Stimulated activated CD4-positive, alpha-beta T cell treated with anti-CD3 and anti-CD28 coated beads, TNF-alpha, amount 100 ng/mL, for 48 hours (primary cell): ENCODE results near the gene PLCB4.

Source experiments
- DNase-seq, 3 donors: peaks; one replicate each; pipeline ENCODE4 v3.0.0-alpha.2; 2020; ENCODE audit warnings: low read depth in 3 of 3

PLCB4 gene

GRCh38 chr20:9177278-9177677 is 108.4 kb downstream of the PLCB4 start:
- no peak for DNase-seq

DNA sequence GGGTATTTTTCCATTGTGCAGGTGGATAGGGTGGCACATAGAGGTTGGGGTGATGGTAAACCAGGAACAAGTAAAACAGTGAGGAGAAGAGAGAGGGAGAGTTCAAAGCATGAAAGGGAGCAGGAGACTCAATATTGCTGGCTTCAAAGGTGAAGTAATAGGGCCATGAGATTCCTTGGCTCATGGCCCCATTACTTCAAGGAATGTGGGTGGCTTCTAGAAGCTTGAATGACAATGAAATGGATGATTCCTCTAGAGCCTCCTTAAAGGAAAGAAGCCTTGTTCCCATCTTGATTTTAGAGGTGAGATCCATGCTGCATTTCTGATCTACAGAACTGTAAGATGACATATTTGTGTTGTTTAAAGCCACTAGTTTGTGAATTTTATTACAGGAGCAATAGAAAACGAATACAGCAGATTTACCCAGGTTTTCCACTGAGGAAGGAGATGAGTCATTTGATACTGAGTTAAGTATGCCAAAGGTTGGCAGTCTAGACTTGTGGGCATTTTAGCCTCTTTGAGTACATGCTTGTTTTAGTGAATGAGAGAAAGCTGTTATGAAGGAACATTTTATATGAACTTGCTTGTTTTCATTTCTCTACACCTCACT is 110.4 kb downstream of the PLCB4 start:
- no peak for DNase-seq

- DNase-seq = no peak
These were observed 111.0 kb downstream of the PLCB4 start for GRCh38 chr20:9179867-9180266.

DNA sequence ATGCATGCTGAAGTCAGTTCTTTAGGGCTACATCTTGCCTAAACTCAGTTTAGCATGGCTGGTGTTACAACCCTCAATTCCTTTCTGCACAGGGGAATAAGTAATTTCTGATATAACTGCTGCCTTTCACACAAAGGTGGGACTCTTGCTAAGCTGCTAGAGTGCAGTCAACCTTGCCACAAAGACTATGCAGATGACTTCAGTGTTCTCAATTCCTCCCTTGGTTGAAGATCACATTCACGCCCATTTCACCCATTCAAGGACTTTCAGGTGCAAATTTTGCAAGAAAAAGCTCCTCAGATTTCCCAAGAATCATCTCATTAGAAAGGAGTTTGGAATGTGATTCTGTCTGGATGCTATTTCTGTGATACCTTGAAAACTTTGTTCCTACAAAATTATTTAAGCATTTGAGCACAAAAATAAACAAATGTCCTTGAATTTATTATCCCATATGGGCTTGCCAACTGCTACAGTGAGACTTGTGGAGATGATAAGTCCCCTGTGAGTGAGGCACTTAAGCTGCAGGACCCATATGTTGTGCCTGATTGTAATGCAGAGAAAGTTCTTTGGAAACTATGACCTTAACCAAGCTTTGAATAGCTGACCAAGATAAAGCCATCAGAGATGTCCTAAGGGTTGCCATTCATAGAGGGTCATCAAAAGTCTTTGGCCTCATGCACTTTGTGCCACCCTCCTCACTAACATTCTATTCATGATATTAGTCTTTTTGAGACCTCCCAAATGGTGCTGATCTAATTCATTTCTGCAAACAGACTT is 111.8 kb downstream of the PLCB4 start:
- no peak for DNase-seq

- DNase-seq = no peak
These were observed 116.6 kb downstream of the PLCB4 start for GRCh38 chr20:9185511-9185910.

DNA sequence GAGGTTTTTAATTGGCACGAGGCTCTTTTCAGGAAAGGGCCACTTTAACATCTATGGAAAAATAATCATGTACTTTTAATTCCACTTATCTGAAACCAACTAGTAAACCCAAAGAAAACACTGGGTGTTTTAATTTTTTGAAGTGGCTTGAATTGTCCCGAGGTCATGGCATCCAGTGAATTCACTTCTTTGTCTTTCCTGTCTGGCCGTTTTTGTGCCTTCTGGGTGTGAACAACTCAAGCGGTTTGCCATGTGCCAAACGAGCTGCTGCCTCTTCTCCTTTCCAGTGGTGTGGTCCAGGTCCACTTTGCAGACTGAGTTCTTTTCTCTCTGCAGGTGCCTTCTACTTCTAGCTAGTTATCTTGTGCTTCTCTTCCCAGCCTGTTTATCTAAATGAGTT is 117.5 kb downstream of the PLCB4 start:
- DNase-seq = no peak

GRCh38 chr20:9195031-9195430 is 126.1 kb downstream of the PLCB4 start:
- DNase-seq = no peak

DNA sequence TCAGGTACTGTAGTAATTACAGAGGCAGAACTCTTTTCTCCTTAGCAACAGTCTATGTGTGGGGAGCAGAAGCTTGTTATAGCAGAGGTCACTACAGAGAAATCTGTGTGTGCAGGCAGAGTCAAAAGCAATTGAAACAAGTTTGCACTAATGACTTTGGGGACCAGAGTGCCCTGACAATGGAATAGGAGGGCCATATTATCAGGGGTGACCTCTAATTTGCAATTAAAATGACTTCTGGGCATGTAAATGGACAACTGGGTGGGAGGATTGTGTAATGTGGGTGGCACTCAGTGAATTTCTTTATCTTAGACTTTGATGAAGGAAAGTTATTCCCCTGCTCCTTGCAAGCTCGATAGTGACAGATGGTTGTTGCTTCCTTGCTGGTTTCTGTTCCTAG is 127.2 kb downstream of the PLCB4 start:
- DNase-seq = no peak

- DNase-seq = no peak
These were observed 129.6 kb downstream of the PLCB4 start for GRCh38 chr20:9198460-9198859.

DNA sequence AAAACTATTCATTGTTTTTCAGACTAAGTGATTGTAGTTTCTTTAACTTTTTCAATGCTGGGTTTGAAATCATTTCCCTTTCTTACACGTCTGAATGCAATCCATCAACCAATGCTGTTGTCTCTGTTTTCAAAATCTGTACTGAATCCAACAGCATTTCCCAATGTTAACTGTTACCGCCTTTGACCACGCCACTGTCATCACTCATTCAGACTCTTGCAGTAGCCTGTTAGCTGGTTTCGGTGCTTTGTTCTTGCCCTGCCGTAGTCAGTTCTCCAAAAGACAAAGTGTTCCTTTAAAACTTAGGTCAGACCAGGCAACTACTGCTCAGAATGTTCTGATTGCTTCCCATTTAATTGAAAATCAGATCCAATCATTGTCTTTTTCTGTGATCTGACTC is 131.3 kb downstream of the PLCB4 start:
- no peak for DNase-seq

DNA sequence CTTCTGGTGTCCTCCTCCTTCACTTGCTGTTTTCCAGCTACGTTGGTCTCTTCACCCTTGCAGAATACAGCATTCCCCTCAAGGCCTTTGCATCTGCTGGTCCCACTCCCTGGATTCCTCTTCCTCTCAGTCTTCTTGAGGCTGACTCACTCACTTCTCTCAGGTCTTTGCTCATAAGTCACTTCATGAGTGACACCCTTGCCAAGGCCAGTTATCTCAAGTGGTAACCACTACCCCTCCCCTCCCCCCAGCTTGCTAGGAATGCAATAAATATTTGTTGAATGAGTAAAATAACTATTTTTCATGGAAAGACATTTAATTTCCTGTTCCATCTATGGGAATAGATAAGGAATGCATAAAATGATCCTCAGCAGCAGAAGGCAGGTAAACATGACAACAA is 131.7 kb downstream of the PLCB4 start:
- no peak for DNase-seq

GRCh38 chr20:9202420-9203080 is 133.7 kb downstream of the PLCB4 start:
- DNase-seq = no peak

GRCh38 chr20:9203081-9203447 is 134.2 kb downstream of the PLCB4 start:
- DNase-seq = no peak

- DNase-seq = no peak
These were observed 136.1 kb downstream of the PLCB4 start for GRCh38 chr20:9204979-9205378.

- DNase-seq = no peak
These were observed 137.6 kb downstream of the PLCB4 start for GRCh38 chr20:9206486-9206885.

DNA sequence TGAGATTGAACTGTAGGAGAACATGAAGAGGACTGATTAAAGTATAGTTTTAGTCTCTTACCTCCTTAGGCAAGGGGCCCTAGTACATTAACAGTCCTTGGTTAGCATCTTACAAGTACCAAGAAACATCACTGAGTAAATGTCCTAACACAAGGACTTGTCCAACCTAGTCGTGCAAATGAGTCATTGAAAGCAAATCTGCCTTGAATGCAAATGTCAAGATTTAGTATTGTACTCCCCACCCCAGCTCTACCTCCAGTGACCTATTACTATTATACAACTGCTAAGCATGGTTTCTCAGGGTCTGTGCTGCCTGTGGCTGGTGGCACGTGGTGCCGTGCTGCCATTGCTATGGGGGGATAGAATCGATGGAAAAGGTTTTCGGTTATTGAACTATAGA is 138.4 kb downstream of the PLCB4 start:
- no peak for DNase-seq

- DNase-seq = no peak
These were observed 141.5 kb downstream of the PLCB4 start for GRCh38 chr20:9210356-9210755.

DNA sequence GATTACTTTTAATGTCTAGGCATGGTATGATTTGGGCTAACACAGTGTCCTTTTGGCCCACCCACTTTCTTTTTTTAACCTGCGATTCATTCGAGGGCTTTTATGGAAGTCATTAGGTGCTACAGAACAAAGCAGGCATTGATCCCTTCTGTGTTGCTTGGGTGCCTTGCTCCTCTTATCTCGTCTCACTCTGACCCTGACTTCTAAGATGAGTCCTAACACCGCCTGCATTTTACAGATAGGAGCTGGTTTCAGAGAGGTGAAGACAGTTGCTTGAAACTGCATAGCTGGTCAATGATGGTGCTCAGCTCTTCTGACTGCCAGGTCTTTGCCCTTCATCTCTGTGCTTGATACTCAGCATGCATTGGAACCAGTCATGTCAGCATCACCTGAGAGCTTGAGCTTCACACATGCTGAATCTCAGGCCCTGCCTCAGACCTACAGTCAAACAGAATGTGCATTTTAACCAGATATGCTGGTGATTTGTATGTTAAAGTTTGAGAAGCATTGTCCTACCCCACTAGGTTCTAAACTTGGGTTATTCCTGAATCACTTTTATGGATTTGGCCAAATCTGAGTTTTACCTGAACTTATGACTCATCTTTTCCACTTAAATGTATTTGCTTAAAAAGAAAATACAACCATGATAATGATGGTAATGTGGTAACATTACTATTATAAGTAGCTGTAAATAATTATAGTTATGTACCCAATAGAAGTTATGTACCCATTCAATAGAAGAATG is 142.3 kb downstream of the PLCB4 start:
- no peak for DNase-seq

DNA sequence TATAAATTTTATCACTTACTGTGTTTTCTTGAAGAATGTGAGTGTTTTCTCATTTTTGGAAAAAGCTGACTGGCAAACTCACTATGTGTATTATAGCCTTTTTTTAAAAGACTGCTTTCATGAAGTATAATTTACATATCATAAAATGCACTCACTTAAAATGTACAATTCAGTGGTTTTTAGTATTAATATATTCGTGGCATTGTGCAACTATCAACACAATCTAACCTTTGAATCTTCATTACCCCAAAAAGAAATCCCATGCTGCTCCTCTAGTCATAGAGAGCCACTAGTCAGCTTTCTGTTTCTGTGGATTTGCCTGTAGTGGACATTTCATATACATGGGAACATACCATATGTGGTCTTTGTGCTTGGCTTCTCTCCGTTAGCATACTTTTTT is 143.8 kb downstream of the PLCB4 start:
- no peak for DNase-seq

- DNase-seq = no peak
These were observed 145.8 kb downstream of the PLCB4 start for GRCh38 chr20:9214685-9215084.

- DNase-seq = no peak
These were observed 146.7 kb downstream of the PLCB4 start for GRCh38 chr20:9215539-9215938.

DNA sequence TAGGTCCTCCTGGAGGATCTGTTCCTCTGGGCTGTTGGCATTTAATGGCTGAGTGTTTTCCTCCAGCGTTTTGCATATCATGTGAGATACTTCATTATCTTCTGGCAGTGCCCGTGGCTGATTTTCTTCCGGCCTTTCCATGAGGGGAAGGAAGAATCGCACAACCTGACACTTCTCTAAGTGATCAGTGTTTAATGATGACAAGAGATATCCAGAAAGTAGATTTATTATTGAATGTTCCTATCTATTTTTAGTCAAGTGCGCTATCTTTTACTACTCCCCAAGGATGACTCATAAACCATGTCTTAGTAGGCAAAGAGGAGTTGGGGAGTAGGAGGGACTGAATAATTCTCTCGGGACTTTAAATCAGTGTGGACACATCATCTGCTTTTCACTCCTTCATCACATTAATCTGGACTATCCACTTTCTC is 149.7 kb downstream of the PLCB4 start:
- DNase-seq = no peak
